ENCODE measurements around the gene GPATCH8.

The GPATCH8 gene

GRCh38 chr17:44362459-44362948 is 140.7 kb downstream of the GPATCH8 start (continued):
- TF ChIP-seq ZNF324 (tag by site-specific recombination; IDR thresholded peaks at IDR 0.05) (no peak), KLF17 (tag by site-specific recombination; IDR thresholded peaks at IDR 0.05) (0 out of 2 replicates have a peak, but pooled peaks have one; percentile 11), ZNF626 (tag by site-specific recombination; IDR thresholded peaks at IDR 0.05) (no peak), GLIS1 (tag by site-specific recombination; IDR thresholded peaks at IDR 0.05) (peak; percentile 60; the same call in 1 of the 2 replicates), HIC1 (tag by site-specific recombination; IDR thresholded peaks at IDR 0.05) (peak; percentile 57; the same call in 1 of the 2 replicates), ZFP69B (tag by site-specific recombination; IDR thresholded peaks at IDR 0.05) (peak; percentile 87), ZBTB7A (tag by site-specific recombination; IDR thresholded peaks at IDR 0.05; ENCODE audit: low read depth) (no peak)

GRCh38 chr17:44361292-44362260 is 141.6 kb downstream of the GPATCH8 start:
- Histone ChIP-seq H3K9me3 (ENCODE audit: control insufficient read depth, insufficient read depth, low read depth, low read length) (no peaks in the 10 kb centered on the region), H3K36me3 (ENCODE audit: control insufficient read depth in 2 of 2, insufficient read depth in 1 of 2, low read length in 2 of 2) (peaks cover 0 to 14% of the 10 kb centered on the region in 2 experiments; a peak in 2 of 3 replicates), H3K4me1 (ENCODE audit: control insufficient read depth, insufficient read depth, low read length) (peaks cover 21% of the 10 kb centered on the region), H3K27ac (ENCODE audit: extremely low read depth, low read depth, low read length) (peak overlapping the region; percentile 45; the same call in 1 of the 2 replicates), H3K4me3 (ENCODE audit: low read depth, low read length) (no peak overlapping the region)
- ChIA-PET POLR2A (interaction anchor here (0.6 to 4.7 kb wide), 2 partner anchors 17 to 238 kb away, joined by 3 to 23 read pairs; partner anchors contain the start of genes GRN and HDAC5), CTCF (interaction anchor here (0.5 to 4.5 kb wide), 10 partner anchors 11 to 320 kb away, joined by 3 to 21 read pairs (median 4); partner anchors contain the start of gene GRN)
- TF ChIP-seq ZNF398 (tag by site-specific recombination; IDR thresholded peaks at IDR 0.05) (peak; percentile 70), ZNF600 (tag by site-specific recombination; IDR thresholded peaks at IDR 0.05) (peak; percentile 73; the same call in 1 of the 2 replicates), ZSCAN16 (tag by site-specific recombination; IDR thresholded peaks at IDR 0.05) (no peak), TSHZ1 (tag by site-specific recombination; IDR thresholded peaks at IDR 0.05; ENCODE audit: borderline replicate concordance) (no peak), GFI1B (tag by site-specific recombination; IDR thresholded peaks at IDR 0.05) (no peak), ZNF654 (tag by site-specific recombination; IDR thresholded peaks at IDR 0.05; ENCODE audit: low read depth) (no peak), PRDM2 (tag by site-specific recombination; IDR thresholded peaks at IDR 0.05; ENCODE audit: borderline replicate concordance) (no peak), ZNF529 (tag by site-specific recombination; IDR thresholded peaks at IDR 0.05; ENCODE audit: insufficient replicate concordance) (no peak), INSM2 (tag by site-specific recombination; IDR thresholded peaks at IDR 0.05) (no peak)
